ENCODE results near the gene HNRNPLL. TPM values are rescaled to one million over a fixed set of nuclear protein-coding genes. Genes with fewer than 3 reads are reported as not detected.
A peak's percentile ranks its signal among the peaks of the same experiment; 100 is the strongest.
"Not testable (repeated sequence)": the region's sequence is repeated elsewhere in the genome, so short reads cannot be mapped to it uniquely, and the experiment has no call there.

The HNRNPLL gene
- total RNA-seq, 1 donor from 2014 or later, result 29.6 TPM

- no peak overlapping the region for H3K4me3 ChIP-seq (ENCODE audit: low read depth, low read length)
- no peak for TF ChIP-seq CTCF (conservative IDR thresholded peaks at IDR 0.05; ENCODE audit: low read depth, low read length)
- DNase-seq (ENCODE audit: low read depth), result no peak
Measured at GRCh38 chr2:38540580-38541286, 62.0 kb downstream of the HNRNPLL start.

GRCh38 chr2:38539086-38539485 lies 63.6 kb downstream of the HNRNPLL start:
- TF ChIP-seq CTCF (conservative IDR thresholded peaks at IDR 0.05; ENCODE audit: low read depth, low read length), result no peak
- H3K4me3 ChIP-seq (ENCODE audit: low read depth, low read length), result no peak overlapping the region
- DNase-seq (ENCODE audit: low read depth), result no peak

GRCh38 chr2:38537937-38538525 lies 64.7 kb downstream of the HNRNPLL start:
- no peak for DNase-seq (ENCODE audit: low read depth)
- no peak for TF ChIP-seq CTCF (conservative IDR thresholded peaks at IDR 0.05; ENCODE audit: low read depth, low read length)
- no peak overlapping the region for H3K4me3 ChIP-seq (ENCODE audit: low read depth, low read length)

GRCh38 chr2:38537296-38537695 lies 65.4 kb downstream of the HNRNPLL start:
- DNase-seq (ENCODE audit: low read depth); H3K4me3 ChIP-seq (ENCODE audit: low read depth, low read length): not testable (repeated sequence)

- H3K4me3 ChIP-seq (ENCODE audit: low read depth, low read length), result peak overlapping the region; percentile 60
- TF ChIP-seq CTCF (conservative IDR thresholded peaks at IDR 0.05; ENCODE audit: low read depth, low read length), result peak; percentile 74
- DNase-seq (ENCODE audit: low read depth), result no peak
Measured at GRCh38 chr2:38535744-38536506, 66.8 kb downstream of the HNRNPLL start.

GRCh38 chr2:38535404-38535743 lies 67.4 kb downstream of the HNRNPLL start:
- DNase-seq (ENCODE audit: low read depth), result no peak
- H3K4me3 ChIP-seq (ENCODE audit: low read depth, low read length), result no peak overlapping the region
- no peak for TF ChIP-seq CTCF (conservative IDR thresholded peaks at IDR 0.05; ENCODE audit: low read depth, low read length)

- no peak overlapping the region for H3K4me3 ChIP-seq (ENCODE audit: low read depth, low read length)
- no peak for TF ChIP-seq CTCF (conservative IDR thresholded peaks at IDR 0.05; ENCODE audit: low read depth, low read length)
- DNase-seq (ENCODE audit: low read depth), result no peak
Measured at GRCh38 chr2:38534746-38535403, 67.9 kb downstream of the HNRNPLL start.

All from epithelial cell of proximal tubule (primary cell).